NCI-H2196 treated with DMSO at 0.1 percent for 48 hours (cell line): ENCODE data around the gene TPRA1.
"Not testable (repeated sequence)": the region's sequence is repeated elsewhere in the genome, so short reads cannot be mapped to it uniquely, and the experiment has no call there.

Experiments used
- DNase-seq: peaks from one replicate; lab custom pipeline; 2025; ENCODE audit not compliant: unreplicated experiment; lab: John Stamatoyannopoulos, UW

Gene TPRA1

DNA sequence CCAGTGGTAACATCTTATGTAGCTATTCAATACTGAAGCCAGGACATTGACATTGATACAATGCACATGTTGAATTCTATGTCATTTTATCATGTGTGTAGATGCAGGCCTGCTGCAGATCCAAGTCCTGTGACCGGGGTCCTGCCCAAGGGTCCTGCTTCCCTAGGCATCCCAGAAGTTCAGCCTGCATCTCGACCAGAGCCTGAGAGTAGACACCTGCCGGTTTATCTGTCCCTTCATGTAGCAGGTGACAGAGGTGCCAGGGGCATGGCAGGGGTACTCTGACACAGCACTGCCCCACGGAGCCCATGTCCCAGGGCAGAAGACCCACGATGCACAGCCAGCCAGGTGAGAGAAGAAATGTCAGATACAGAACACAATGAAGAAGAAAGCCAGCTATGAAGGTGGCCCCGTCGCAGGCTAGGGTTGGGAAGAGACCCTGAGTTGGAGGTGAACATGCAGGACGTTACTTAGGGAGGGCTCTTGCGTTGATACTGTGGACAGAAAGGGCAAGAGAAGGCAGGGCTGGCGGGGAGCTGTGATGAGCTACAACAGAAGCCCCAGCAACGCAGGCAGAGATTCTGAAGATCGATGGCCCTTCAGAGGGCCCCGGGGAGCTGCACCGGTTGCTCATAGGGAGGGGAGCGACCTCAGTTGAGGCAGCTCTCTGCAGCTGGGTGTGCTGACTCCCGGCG is 51.0 kb downstream of the TPRA1 start:
- no peak for DNase-seq

DNA sequence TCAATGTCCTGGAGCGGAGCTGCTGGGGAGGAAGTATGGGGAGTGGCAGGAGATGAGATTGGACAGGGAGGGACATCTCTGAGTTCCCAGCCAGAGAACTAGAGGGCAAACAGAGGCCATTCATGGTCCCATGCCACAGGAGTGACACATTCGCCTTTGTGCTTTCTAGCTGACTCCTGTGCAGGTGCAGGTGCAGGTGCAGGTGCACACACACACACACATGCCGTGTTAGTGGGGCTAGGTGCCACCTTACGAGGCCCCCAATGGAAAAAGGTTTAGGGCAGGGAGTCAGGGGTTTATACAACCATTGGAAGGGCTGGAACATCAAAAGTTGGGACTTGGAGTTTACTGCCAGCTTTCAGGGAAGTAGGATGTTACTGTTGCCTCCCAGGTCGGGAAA is 52.0 kb downstream of the TPRA1 start:
- no peak for DNase-seq

DNA sequence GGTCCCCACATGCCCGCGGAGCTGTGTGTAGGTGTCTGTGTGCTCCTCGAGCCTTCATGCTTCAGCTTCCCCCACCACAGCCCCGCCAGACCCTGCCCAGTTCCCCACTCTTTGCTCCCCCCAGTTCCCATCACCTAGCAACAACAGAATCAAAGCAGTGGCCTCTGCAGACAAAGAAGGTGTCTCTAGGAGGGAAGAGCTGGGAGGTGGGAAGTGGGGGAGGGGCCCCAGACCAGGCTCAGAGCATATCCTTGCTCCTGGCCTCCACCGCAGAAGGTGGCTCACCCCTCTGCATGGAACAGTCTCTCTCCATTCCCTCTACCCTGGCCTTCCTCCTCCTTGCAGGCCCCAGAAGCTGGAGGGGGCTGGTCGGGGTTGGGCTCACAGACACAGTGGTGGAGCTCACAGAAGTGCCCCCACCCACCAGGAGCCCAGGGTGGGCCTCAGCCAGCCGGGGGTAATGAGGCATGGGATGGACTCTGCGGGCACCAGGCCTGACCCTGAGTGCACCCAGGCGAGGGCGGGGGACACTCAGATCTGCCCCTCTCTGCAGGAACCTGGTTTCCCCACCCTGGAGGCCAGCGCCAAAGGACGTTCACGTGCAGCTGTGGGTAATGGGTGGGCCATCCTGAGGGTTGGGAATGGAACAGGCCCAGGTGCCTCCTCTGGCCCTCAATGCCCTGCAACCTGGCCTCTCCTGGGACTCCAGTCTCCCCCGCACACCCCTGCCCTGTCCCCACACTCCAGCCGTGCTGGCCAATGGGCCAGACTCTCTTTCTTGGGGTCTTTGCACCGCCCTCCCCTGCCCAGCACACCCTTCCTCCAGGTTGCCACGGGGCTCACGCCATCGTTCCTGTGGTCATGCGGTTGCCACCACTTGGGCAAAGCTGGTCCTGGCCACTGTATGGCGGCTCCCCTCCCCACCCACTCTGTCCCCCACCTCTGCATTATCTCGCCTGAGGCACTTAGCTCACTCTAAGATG is 53.4 kb downstream of the TPRA1 start:
- no peak for DNase-seq

DNA sequence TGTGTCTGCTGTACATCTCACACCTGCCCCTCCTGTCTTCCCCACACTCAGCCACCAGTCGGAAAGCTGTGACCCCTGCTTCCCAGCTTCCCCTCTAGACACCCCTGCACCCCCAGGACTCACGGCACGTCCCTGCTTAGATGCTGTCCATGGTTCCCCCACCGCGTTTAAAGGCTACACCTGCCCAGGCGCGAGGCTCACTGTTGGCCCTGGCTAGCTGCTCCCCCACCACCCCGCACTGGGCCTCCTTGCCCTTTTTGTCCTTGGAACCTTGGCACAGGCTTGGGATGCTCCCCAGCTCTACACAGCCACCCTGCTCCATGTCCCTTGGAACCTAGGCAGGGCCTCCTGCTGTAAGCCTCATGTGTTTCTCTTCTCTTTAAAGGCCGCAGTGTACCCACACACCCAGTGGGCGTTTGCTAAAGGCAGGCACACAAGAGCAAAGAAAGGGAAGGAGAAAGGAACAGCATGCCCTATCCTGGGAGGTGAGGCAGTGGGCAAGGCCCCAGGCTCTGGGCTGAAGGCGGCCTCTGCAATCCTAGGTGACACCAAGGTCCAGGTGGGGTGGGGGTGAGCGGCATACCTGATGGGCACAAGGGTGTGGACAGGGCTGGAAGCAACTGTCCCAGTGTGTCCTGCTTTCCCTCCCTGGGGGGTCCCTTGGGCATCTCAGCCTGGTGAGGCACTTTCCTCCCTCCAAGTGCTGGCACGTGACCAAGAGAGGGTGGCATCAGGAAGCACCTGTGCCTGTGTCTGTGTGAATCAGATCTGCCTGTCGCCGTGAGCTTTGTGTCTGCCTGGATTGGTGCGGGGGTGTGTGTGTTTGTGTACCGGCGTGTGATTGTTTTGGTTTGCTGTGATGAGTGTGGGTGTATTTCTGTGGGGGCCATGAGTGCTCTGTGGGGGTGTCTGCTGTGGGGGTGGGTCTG is 54.4 kb downstream of the TPRA1 start:
- no peak for DNase-seq

DNA sequence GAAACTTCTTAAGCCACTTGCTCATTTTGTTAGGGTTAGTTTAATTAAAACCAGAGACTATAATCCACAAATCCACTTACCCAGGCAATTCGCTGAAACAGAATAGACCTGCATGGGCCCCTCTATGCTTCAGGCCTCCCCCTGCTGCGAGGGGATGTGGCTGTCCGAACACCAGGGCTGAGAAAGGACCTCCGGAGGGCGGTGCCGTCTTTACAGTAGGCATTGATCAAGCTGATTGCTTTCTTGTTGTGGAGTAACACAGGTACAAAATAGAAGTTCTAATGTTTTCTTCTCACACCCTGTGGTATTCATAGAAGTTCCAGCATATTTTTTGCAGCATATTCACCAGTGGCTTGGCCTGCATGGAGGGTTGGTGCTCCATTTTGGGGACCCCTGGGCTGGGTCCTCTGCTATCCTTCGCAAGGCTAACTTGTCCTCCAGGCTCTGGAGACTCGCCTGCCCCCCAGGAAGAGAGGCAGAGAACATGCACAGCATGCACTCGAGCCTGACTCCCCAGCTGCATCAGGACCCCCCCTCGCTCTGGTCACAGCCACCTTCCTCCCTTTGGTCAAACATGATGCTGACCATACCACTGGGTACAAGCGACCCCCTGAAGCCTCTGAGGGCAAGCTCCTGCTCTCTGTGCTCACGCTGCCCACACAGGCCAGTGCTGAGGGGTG is 55.3 kb downstream of the TPRA1 start:
- DNase-seq, result no peak

DNA sequence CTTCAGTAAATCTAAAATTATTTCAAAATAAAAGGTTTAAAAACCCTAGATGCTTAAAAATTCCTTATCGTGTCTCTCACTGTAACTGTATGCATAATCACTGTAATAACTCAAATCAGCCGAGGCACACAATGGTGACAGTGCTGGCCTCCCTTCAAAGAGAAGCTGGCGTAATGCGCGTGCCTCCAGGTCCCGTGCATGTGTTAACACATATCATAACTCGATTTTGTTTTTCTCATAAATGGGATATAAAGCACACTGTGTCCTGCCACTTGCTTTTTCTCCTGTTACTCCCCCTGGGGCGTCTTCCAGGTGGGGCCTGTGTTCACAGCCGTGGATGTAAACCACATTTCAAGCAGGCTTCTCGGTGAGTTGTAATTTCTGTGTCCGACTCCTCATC is 56.0 kb downstream of the TPRA1 start:
- no peak for DNase-seq

DNA sequence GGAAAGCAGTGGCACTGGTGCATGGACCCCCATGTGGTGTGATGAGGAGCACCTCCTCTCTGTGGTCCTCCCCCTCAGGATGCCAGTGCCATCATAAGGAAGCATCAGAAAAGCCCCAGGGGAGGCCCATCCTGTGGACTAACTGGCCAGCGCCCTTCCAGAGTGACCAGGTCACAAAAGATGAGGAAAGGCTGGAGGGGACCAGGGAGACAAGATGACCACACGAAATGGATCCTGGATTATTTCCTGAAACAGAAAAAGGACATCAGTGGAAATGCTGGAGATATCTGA is 56.4 kb downstream of the TPRA1 start:
- no peak for DNase-seq

DNA sequence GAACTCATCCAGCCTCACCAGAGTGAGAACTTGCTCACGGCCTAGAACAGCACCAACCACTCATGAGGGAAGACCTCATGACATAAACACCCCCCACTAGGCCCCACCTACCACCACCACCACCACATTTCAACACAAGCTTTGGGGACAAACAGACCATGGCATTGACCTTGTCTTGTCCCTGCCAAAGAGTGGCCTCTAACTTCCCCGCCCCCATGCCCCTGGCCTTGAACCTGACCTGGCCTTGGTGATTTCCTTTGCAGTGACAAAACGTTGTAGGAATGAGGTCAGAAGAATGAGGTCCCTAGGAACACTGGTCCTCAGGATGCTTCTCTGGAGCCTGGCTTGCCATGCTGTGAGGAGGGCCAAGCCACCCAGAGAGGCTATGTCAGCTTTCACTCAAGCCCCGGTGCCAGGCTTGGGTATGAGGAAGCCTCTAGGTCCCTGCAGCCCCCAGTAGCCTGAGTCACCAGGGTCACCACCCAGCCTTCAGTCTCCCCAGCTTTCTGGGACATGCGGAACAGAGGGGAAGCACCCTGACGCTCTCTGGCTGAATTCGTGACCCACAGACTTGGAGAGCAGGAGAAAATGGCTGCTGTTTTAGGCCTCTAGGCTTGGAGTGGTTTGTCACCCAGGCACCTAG is 57.9 kb downstream of the TPRA1 start:
- DNase-seq, result no peak

DNA sequence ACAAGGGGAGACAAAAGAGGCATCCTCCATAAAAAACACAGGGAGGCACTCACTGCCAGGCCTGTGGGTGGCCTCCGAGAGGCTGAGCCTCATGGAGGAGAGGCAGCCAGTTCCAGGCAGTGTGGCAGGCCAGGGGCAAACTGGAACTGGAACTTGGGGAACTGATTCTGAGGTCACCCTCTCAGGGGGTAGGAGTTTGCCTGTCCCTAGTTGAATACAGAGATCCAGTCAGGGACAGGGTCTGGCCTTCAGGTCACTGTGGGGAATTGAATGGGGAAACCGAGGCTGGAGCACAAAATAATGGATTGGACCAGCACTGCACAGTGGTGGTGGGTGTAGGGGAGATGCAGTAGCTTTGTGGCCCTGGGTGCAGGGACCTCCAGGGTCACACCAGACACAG is 58.7 kb downstream of the TPRA1 start:
- no peak for DNase-seq

DNA sequence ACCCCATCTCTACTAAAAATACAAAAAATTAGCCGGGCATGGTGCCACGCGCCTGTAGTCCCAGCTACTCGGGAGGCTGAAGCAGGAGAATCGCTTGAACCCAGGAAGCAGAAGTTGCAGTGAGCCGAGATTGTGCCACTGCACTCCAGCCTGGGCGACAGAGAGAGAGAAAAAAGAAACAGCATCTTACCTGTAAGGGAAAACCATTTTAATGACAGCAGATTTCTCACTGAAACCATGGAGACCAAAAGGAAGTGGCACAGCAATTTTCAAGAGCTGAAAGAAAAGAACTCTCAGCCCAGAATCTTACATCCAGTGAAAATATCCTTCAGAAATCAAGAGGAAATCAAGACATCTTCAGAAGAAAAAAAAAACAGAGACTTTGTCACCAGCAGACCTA is 59.7 kb downstream of the TPRA1 start:
- not testable (repeated sequence) for DNase-seq

DNA sequence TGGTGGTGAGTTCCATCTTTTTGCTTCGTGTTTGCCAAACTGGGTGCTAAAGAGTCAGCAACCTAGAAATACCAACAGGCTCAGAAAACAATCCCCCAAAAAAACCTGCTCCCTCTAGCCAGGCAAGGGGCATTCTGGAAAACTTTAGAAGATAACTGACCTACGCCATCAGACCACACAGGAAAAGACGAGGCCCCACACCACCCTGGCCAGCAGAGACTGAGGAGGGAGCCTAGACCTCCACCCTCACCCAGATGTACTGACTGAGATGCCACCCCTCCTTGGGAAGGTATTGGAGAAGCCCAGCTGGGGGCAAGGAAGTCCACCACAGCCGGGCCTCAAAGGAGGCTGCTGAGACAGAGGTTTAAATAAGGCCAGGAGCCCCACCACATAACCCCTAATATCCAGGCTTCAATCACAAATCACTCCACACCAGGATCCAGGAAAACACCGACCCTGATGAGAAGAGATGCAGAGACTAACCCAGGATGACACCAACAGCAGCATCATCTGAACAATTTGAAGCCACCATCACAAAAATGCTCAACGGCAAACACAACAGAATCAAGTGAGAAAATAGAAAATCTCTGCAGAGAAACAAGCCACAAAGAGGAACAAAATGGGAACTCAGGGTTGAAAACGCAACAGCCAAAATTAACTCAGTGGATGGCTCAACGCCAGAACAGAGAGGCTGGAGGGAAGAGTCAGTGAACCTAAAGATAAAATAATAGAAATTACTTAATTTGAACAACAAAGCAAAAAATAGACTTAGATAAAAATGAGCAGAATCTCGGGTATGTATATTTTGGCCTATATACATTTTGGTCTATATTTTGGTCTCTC is 61.0 kb downstream of the TPRA1 start:
- no peak for DNase-seq

DNA sequence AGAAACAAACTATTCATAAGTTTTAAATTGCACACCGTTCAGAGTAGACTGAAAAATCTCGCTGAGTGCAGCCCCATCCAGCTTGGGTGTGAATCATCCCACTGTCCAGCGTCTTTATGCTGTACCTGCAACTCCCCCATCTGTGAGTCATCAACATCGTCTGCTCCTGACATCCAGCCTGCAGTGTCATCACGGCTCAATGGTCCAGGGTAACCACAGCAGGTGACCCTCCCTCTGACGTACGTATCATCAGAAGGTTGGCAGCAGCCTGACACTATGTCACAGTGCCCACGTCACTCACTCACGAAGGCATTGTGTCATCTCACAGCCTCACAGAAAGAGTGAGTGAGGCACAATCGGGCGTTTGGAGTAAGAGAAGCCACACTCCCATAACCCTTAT is 65.2 kb downstream of the TPRA1 start:
- DNase-seq, result no peak

DNA sequence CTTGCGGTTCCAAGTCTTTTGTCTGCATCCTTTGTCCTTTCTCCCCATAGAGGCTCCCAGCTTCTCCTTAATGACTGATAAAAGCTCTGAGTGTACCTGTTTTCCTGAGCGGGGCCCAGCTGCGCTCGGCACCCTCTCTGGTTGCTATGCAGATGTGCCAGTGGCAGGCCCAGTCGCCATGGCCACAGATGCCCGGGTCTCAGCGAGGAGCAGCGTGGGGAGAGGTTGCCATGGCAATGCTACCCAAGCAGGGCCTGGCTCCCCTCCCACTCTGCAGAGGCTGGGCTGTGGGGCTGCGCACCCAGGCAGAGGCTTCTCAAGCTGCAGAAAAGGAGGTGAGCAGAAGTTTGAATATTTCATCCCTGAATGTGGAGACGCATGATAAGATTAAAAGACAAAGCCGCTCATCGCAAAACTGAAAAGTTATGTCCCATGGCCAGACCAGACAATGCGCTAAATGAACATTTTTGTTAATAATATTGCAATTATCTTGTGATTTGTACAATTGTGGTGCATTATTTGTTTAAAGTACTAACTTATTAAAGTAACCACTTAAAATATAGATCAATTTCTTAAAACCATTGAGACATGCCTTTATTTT is 66.1 kb downstream of the TPRA1 start:
- no peak for DNase-seq
